ENCODE measurements around the gene DUSP9.
"Not testable (repeated sequence)": the region's sequence is repeated elsewhere in the genome, so short reads cannot be mapped to it uniquely, and the experiment has no call there.

Gene DUSP9

GRCh38 chrX:153670748-153671588, 24.0 kb downstream of the DUSP9 start:
- DNase-seq (ENCODE audit: low read depth in 1 of 2, low spot score in 1 of 2): no peak

DNA sequence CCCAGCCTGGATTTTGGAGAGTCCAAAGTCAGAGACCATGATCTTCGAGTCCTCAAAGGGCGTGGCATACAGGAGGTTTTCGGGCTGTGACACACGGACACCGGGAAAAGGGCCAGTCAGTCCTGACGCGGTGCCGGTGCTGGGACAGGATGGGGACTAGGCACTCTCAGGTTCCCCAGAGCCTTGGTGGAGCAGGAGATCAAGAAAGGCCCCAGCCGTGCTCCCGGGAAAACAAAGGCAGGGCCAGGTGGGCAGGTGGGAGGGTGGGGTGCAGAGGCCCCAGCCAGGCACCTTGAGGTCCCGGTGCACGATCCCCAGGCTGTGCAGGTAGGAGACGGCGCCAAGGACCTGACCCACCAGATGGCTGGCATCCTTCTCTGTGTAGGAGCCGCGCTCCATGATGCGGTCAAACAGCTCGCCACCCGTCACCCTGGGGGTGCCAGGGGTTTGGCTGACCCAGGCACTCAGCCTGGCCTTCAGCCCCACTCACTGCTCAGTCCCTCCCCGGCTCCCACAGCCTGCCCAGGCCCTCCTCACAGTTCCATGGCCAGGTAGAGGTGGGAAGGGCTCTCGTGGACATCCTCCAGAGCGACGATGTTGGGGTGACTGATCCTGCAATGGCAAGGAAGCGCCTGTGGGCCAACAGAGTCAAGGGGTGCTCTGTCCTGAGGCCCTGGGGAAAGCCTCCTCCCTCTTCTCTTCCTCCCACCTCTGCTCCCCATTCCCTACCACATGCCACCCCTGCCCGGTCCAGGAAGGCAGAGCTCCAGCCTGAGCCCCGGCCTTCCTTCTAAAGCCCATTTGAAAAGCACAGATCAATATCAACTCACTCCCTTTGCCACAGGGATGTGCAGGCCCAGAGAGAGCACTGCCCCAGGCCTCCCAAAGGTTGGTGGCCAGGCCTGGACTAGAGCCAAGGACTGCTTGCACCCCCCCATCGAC, 24.9 kb downstream of the DUSP9 start:
- no peak for DNase-seq (ENCODE audit: low read depth in 1 of 2, low spot score in 1 of 2)

- DNase-seq (ENCODE audit: low read depth in 1 of 2, low spot score in 1 of 2): no peak
Measured at GRCh38 chrX:153672531-153673427, 25.8 kb downstream of the DUSP9 start.

GRCh38 chrX:153673428-153674218, 26.6 kb downstream of the DUSP9 start, which contains the start of gene PNCK:
PNCK (minus strand) TSS chrX:153673813; CDS start chrX:153673076, 737 bp downstream.
- DNase-seq (ENCODE audit: low read depth in 1 of 2, low spot score in 1 of 2): no peak

DNA sequence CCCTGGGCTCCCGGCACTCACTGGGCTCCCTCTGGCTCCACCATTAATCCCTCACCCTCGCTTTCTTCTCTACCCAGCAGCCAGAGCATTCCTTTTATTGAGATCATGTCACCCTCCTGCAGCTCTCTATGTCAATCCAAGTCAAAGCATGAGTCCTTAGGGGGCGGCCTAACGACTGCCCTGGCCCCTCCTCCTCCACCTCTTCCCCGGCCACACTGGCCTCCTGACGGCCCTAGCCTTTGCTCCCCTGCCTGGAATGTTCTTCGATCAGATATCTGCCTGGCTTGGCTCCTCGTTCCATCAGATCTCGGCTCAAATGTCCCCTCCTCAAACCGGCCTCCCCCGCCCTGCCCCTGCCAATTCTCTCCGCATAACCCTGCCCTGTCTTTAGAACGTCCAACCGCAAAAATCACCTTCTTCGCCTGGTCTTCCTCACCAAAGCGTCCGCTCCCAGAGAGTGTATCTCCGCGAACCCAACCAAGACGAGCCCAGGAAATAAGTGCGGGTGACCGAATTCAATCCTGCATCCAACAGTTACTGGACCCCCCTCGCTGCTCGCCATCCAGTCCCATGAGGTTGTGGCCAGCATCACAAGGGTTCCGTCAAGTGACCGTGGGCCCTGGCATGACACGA, 27.3 kb downstream of the DUSP9 start:
- DNase-seq (ENCODE audit: low read depth in 1 of 2, low spot score in 1 of 2): no peak

GRCh38 chrX:153681175-153681574, 34.2 kb downstream of the DUSP9 start:
- no peak for DNase-seq (ENCODE audit: low read depth in 1 of 2, low spot score in 1 of 2)

DNA sequence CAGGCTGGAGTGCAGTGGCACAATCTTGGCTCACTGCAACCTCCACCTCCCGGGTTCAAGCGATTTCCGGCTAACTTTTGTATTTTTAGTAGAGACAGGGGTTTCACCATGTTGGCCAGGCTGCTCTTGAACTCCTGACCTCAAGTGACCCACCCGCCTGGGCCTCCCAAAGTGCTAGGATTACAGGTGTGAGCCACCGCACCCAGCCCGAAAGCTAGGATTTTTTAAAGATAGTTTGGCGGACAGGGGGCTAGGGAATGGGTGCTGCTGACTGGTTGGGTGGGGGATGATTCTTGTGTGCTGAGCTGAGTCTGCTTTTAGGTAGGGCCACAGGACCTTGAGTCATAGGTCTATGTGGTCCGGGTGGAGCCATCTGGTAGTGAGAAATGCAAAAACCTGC, 36.5 kb downstream of the DUSP9 start:
- not testable (repeated sequence) for DNase-seq (ENCODE audit: low read depth in 1 of 2, low spot score in 1 of 2)

DNA sequence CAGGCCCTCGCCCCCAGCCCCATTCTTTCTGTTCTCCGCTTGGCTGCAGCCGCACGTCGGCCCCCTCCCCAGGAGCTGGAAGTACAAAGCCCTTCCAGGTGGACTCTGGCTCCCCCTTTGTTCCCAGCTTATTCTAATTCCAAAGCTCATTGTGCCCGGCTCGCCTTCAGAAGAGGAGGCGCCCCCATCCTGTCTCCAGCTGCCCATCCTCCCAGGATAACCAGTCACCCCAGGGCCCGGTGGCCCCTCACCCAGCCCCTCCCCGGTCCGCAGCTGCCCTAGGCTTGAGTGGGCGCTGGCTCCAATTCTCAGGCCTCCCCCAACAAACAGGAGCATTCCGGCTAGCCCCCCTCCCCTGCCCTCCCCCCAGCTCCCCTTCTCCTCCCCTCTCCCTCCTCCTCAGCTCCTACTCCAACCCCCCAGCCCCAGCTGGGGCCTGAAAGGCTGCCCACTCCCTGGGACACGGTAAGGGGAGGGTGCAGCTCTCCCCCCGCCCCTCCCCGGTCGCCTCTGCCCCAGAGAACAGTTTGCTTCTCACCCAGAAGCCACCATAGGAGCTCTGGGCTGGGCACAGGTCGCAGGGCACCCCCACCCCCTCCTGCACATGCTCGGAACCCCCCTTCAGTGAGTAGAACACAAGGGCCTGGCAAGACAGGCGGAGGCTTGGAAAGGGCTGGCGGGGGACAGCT, 37.6 kb downstream of the DUSP9 start:
- DNase-seq (ENCODE audit: low read depth in 1 of 2, low spot score in 1 of 2): no peak

GRCh38 chrX:153685156-153685536, 38.1 kb downstream of the DUSP9 start:
- DNase-seq (ENCODE audit: low read depth in 1 of 2, low spot score in 1 of 2): no peak

DNA sequence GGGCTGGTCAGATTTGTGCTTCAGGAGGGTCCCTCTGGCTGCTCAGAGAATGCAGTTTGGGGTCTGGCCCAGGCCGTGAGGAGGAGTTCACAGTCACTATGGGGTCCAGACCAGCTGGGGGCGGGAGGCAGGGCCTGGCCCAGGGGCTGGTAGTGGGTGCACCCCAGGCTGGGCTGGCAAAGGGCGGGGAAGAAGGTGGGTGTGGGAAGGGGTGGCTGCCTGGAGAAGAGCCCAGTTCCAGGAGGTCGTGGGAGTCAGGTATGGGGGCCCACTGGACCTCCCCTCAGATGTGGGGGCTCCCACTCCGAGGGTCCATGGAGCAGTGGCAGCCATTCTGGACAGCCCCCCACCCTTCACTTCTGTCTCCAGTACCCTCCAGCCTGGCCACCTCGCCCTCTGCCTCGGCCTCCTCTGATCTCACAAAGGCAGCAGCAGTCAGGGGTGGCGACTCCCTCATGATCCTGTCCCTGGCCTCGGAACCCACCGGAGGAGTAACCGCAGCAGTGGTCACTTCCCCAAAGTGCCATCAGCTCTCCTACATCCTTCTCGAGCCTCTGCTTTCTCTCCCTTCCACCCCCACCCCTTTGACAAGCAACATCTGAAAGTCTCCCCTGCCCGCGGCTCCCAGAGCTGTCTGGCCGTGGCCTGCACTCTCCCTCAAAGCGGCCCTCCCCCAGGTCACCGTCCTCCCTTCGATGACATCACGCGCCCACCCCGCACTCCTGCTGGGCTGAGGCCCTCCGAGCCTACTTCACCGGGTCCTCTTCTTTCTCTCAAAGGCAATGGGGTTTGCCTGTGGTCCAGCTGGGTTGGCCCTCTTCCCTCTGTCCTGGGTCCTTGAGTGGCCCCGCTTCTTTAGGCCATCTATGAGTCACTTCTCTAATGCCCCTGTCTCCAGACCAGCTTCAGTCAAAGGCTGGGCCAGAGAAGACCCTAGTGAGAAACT, 39.0 kb downstream of the DUSP9 start:
- no peak for DNase-seq (ENCODE audit: low read depth in 1 of 2, low spot score in 1 of 2)

- no peak for DNase-seq (ENCODE audit: low read depth in 1 of 2, low spot score in 1 of 2)
Measured at GRCh38 chrX:153686711-153687110, 39.7 kb downstream of the DUSP9 start.

GRCh38 chrX:153687121-153688039, 40.4 kb downstream of the DUSP9 start, which contains the start of gene SLC6A8:
SLC6A8 (plus strand) TSS chrX:153687926; CDS start chrX:153688575, 649 bp downstream.
- no peak for DNase-seq (ENCODE audit: low read depth in 1 of 2, low spot score in 1 of 2)

DNA sequence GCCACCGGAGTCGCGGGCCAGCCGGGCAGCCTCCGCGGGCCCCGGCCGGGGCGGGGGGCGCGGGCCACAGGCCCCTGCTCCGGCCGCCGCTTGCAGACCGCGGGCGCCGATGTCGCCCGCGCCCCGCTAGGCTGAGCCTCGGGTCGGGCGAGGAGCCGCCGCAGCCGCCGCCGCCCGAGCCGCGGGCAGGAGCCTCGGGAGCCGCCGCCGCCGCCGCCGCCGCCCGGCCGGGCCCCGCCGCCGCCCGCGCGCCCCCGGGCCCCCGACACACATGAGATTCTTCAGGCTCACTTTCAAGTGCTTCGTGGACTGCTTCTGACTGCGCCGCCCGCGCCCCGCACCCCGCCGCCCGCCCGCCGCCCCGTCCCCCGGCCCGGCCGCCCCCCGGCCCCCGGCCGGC, 41.1 kb downstream of the DUSP9 start:
- DNase-seq (ENCODE audit: low read depth in 1 of 2, low spot score in 1 of 2): no peak

GRCh38 chrX:153688506-153688905, 41.5 kb downstream of the DUSP9 start:
- no peak for DNase-seq (ENCODE audit: low read depth in 1 of 2, low spot score in 1 of 2)

DNA sequence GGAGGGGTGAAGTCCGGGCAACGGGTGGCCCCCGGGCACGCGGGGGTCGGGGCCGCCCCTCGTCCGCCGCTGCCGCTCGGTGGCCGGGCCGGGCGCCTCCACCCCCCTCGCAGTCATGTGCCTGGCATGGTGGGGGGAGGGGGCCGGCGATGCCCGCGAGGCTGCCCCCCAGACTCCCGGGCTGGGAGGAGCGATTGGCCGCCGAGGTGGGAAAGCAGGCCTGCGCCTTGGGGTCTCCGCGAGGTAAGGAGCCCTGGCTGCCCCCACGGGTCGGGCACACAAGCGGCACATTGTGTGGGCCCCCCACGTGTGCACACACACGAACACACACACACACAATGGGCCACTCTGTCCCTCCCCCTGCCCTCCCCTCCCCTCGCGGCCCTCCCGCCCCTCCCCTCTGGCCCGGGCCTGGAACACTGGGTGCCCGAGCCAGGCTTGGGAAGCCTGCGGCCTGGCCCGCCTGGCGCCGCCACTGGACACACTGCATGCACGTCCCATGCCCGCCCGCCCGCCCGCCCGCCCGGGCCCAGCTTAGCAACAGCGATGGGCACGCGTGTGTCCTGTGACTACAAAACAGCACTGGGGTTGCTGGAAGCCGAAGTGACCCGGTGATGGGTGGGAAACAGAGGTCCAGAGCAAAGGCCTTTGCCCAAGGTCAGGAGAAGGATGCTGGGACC, 42.0 kb downstream of the DUSP9 start:
- DNase-seq (ENCODE audit: low read depth in 1 of 2, low spot score in 1 of 2): no peak

All from activated T-helper 1 cell treated with anti-CD3 and anti-CD28 coated beads, Interleukin-2, amount 50 U/mL, for 16 hours (primary cell).